Measurements from ENCODE around the gene FHDC1.

FHDC1 gene

DNA sequence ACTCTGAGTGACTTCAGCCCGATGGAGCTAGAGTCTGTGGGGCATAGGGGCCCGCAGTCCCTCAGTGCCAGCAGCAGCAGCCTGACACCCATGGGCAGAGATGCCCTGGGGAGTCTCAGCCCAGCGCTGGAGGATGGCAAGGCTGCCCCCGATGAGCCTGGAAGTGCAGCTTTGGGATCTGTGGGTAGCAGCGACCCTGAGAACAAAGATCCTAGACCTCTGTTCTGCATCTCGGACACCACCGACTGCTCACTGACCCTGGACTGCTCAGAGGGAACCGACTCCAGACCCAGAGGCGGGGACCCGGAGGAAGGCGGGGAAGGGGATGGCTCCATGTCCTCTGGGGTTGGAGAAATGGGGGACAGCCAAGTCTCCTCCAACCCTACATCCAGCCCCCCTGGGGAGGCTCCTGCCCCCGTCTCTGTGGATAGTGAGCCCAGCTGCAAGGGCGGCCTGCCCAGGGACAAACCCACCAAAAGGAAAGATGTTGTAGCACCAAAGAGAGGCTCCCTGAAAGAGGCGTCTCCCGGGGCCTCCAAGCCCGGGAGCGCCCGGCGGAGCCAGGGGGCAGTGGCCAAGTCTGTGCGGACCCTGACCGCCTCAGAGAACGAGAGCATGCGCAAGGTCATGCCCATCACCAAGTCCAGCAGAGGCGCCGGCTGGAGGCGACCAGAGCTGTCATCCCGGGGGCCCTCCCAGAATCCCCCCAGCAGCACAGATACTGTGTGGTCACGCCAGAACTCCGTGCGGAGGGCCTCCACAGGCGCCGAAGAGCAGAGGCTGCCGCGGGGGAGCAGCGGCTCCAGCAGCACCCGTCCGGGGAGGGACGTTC lies 39.5 kb downstream of the FHDC1 start:
- no peak for DNase-seq (ENCODE audit: extremely low spot score)
- TF ChIP-seq SP1 (IDR thresholded peaks at IDR 0.05) (no peak), FOXK2 (IDR thresholded peaks at IDR 0.05) (no peak), BHLHE40 (IDR thresholded peaks at IDR 0.05; ENCODE audit: borderline replicate concordance) (no peak), TARDBP (IDR thresholded peaks at IDR 0.05) (no peak), ELF4 (IDR thresholded peaks at IDR 0.05) (no peak), L3MBTL2 (conservative IDR thresholded peaks at IDR 0.05) (no peak), FOXA1 (IDR thresholded peaks at IDR 0.05) (no peak), CTBP1 (IDR thresholded peaks at IDR 0.05; ENCODE audit: borderline replicate concordance) (no peak), SUZ12 (IDR thresholded peaks at IDR 0.05) (no peak), NFRKB (IDR thresholded peaks at IDR 0.05) (no peak), LEF1 (IDR thresholded peaks at IDR 0.05; ENCODE audit: borderline replicate concordance) (no peak)
- TF ChIP-seq, protein P1, sequence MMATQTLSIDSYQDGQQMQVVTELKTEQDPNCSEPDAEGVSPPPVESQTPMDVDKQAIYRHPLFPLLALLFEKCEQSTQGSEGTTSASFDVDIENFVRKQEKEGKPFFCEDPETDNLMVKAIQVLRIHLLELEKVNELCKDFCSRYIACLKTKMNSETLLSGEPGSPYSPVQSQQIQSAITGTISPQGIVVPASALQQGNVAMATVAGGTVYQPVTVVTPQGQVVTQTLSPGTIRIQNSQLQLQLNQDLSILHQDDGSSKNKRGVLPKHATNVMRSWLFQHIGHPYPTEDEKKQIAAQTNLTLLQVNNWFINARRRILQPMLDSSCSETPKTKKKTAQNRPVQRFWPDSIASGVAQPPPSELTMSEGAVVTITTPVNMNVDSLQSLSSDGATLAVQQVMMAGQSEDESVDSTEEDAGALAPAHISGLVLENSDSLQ (IDR thresholded peaks at IDR 0.05), result no peak
- ChIA-PET POLR2A (no interaction called here), CTCF (no interaction called here)

DNA sequence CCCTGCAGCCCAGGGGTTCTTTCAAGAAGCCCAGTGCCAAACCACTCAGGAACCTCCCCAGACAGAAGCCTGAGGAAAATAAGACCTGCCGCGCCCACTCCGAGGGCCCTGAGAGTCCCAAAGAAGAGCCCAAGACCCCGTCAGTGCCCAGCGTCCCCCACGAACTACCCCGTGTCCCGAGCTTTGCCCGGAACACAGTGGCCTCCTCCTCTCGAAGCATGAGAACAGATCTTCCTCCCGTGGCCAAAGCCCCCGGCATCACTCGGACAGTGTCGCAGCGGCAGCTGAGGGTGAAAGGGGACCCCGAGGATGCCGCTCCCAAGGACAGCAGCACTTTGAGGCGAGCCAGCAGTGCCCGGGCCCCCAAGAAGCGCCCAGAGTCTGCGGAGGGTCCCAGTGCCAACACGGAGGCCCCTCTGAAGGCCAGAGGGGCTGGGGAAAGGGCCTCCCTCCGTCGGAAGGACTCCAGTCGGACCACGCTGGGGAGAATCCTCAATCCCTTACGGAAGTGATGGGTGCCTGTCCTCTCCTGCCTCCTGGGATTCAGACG lies 40.2 kb downstream of the FHDC1 start:
- no peak for DNase-seq (ENCODE audit: extremely low spot score)
- ChIA-PET POLR2A (no interaction called here), CTCF (no interaction called here)
- TF ChIP-seq HDGF (IDR thresholded peaks at IDR 0.05; ENCODE audit: borderline replicate concordance), result no peak
- TF ChIP-seq, protein P1 (IDR thresholded peaks at IDR 0.05), result no peak
- no peak for TF ChIP-seq CTBP1 (IDR thresholded peaks at IDR 0.05; ENCODE audit: borderline replicate concordance)
- TF ChIP-seq ELF4 (IDR thresholded peaks at IDR 0.05), result no peak
- no peak for TF ChIP-seq L3MBTL2 (conservative IDR thresholded peaks at IDR 0.05)
- TF ChIP-seq FOXK2 (IDR thresholded peaks at IDR 0.05), result no peak
- TF ChIP-seq SP1 (IDR thresholded peaks at IDR 0.05), result no peak
- no peak for TF ChIP-seq FOXM1 (IDR thresholded peaks at IDR 0.05; ENCODE audit: borderline replicate concordance)
- no peak for TF ChIP-seq NFRKB (IDR thresholded peaks at IDR 0.05)
- TF ChIP-seq TARDBP (IDR thresholded peaks at IDR 0.05), result no peak
- TF ChIP-seq SUZ12 (IDR thresholded peaks at IDR 0.05), result no peak
- no peak for TF ChIP-seq FOXA1 (IDR thresholded peaks at IDR 0.05)
- TF ChIP-seq BHLHE40 (IDR thresholded peaks at IDR 0.05; ENCODE audit: borderline replicate concordance), result no peak
- TF ChIP-seq ZNF384 (IDR thresholded peaks at IDR 0.05), result no peak
- no peak for TF ChIP-seq LEF1 (IDR thresholded peaks at IDR 0.05; ENCODE audit: borderline replicate concordance)
- no peak for TF ChIP-seq ARNT (IDR thresholded peaks at IDR 0.05)

DNA sequence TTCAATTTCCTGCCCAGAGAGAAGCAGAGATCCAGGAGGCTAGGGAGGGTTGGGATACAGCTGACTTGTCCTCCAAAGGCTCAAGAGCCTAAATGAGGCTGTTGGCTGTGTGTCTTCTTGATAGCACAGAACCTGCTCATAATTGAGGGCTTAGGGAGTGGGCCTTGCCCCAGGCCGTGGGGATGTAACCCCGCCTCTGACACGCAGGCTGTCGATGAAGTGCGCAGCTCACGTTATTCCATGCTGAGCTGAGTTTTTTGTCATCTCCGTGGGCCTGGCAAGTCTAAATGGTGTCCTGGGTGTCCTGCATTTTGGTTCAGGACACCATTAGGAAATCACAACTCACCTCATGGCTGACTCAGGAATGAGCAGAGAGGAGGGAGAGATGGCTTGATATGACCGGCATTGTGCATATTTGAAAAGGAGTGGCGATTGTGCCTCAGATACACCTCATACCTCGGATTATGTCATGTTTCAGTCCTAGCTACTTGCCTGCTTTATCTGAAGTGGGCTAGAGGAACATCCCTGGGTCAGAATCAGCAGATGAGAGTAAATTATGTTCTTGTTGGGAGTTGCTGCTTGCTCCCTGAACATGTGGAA lies 43.7 kb downstream of the FHDC1 start:
- TF ChIP-seq TARDBP (IDR thresholded peaks at IDR 0.05), result no peak
- TF ChIP-seq FOXA1 (IDR thresholded peaks at IDR 0.05), result no peak
- TF ChIP-seq ZNF384 (IDR thresholded peaks at IDR 0.05), result no peak
- no peak for TF ChIP-seq HDGF (IDR thresholded peaks at IDR 0.05; ENCODE audit: borderline replicate concordance)
- TF ChIP-seq SUZ12 (IDR thresholded peaks at IDR 0.05), result no peak
- no peak for TF ChIP-seq SP1 (IDR thresholded peaks at IDR 0.05)
- TF ChIP-seq, protein P1 (IDR thresholded peaks at IDR 0.05), result no peak
- TF ChIP-seq FOXM1 (IDR thresholded peaks at IDR 0.05; ENCODE audit: borderline replicate concordance), result no peak
- TF ChIP-seq CTBP1 (IDR thresholded peaks at IDR 0.05; ENCODE audit: borderline replicate concordance), result no peak
- TF ChIP-seq ELF4 (IDR thresholded peaks at IDR 0.05), result no peak
- no peak for TF ChIP-seq LEF1 (IDR thresholded peaks at IDR 0.05; ENCODE audit: borderline replicate concordance)
- no peak for TF ChIP-seq NFRKB (IDR thresholded peaks at IDR 0.05)
- TF ChIP-seq FOXK2 (IDR thresholded peaks at IDR 0.05), result no peak
- no peak for TF ChIP-seq ARNT (IDR thresholded peaks at IDR 0.05)
- no peak for TF ChIP-seq BHLHE40 (IDR thresholded peaks at IDR 0.05; ENCODE audit: borderline replicate concordance)
- no peak for TF ChIP-seq L3MBTL2 (conservative IDR thresholded peaks at IDR 0.05)
- POLR2A ChIA-PET, result no interaction called here
- CTCF ChIA-PET, result interaction anchor here (0.6 kb wide), 1 partner anchor 224 kb away, joined by 5 read pairs; no protein-coding TSS in a partner anchor

DNA sequence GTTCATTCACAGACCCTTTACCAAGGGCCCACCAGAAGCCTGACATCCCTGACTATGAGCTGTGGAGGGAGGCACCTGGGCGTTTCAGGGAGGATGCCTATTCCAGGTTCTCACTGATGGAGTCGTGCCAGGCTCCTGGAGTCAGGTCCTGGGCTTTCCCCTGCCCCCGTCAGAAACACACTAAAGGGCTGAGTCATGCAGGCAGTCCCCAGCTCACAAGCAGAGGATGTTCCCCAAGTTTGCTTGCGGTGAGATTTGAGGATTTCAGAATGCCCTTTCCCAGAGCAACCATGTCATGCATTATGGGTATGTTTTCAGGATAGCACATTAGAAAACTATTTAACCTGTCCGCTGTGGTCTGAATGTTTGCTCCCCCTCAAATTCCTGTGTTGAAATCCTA lies 45.2 kb downstream of the FHDC1 start:
- ChIA-PET CTCF (no interaction called here), POLR2A (no interaction called here)
- no peak for TF ChIP-seq SUZ12 (IDR thresholded peaks at IDR 0.05)
- no peak for DNase-seq (ENCODE audit: extremely low spot score)

More for the DNA sequence above, 43.7 kb downstream of the FHDC1 start:
- no peak for DNase-seq (ENCODE audit: extremely low spot score)

DNA sequence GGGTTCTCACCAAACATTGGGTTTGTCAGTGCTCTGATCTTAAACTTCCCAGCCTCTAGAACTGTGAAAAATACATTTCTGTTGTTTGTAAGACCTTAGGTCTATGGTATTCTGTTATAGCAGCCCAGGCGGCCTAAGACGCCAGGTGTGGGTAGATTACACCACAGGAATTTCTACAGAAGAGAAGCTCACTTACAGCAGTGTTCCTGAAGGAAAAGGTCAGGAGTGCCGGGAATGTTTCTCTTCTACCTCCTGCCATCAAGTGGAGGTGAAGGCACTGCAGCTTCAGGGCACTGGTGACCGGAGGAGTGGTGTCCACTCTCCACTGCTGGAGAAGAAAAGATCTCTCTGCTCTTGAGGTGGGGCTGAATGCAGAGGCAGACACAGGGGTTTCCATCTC lies 45.7 kb downstream of the FHDC1 start:
- POLR2A ChIA-PET, result no interaction called here
- no peak for DNase-seq (ENCODE audit: extremely low spot score)
- TF ChIP-seq, protein P1 (IDR thresholded peaks at IDR 0.05), result no peak
- TF ChIP-seq CTBP1 (IDR thresholded peaks at IDR 0.05; ENCODE audit: borderline replicate concordance) (no peak), SUZ12 (IDR thresholded peaks at IDR 0.05) (no peak), ZNF384 (IDR thresholded peaks at IDR 0.05) (no peak), ELF4 (IDR thresholded peaks at IDR 0.05) (no peak), LEF1 (IDR thresholded peaks at IDR 0.05; ENCODE audit: borderline replicate concordance) (no peak), FOXM1 (IDR thresholded peaks at IDR 0.05; ENCODE audit: borderline replicate concordance) (no peak), BHLHE40 (IDR thresholded peaks at IDR 0.05; ENCODE audit: borderline replicate concordance) (no peak), ARNT (IDR thresholded peaks at IDR 0.05) (no peak), HDGF (IDR thresholded peaks at IDR 0.05; ENCODE audit: borderline replicate concordance) (no peak), NFRKB (IDR thresholded peaks at IDR 0.05) (no peak), FOXA1 (IDR thresholded peaks at IDR 0.05) (no peak), TARDBP (IDR thresholded peaks at IDR 0.05) (no peak), L3MBTL2 (conservative IDR thresholded peaks at IDR 0.05) (no peak), FOXK2 (IDR thresholded peaks at IDR 0.05) (no peak), SP1 (IDR thresholded peaks at IDR 0.05) (no peak)
- CTCF ChIA-PET, result no interaction called here

Data from HEK293T (cell line).